Measurements from ENCODE around the gene PLPP1. TPM values are rescaled to one million over a fixed set of nuclear protein-coding genes. Genes with fewer than 3 reads are reported as not detected.

Gene PLPP1
- polyA plus RNA-seq, 1 donor from 2014 or later: 9.5 TPM

DNA sequence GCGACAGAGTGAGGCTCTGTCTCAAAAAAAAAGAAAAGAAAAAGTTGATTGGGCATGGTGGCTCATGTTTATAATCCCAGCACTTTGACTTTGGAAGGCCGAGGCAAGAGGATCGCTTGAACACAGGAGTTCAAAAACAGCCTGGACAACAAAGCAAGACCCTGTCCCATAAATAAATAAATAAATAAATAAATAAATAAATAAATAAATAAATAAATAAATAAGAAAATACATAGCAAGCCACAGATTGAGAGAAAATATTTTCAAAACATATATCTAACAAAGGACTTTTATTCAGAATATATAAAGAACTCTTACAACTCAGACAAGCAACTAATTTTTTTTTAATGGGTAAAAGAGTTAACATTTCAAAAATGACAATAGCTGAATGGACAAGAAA, 71.2 kb downstream of the PLPP1 start:
- no peaks in the 10 kb centered on the region for H3K4me1 Mint-ChIP-seq
- H3K27ac Mint-ChIP-seq: no peak overlapping the region
- H3K9me3 Mint-ChIP-seq: no peaks in the 10 kb centered on the region
- H3K4me3 Mint-ChIP-seq: peak overlapping the region in 1 of 4 donors; percentile 3
- H3K27me3 Mint-ChIP-seq: no peaks in the 10 kb centered on the region
- peaks cover 12% of the 10 kb centered on the region for H3K36me3 Mint-ChIP-seq

DNA sequence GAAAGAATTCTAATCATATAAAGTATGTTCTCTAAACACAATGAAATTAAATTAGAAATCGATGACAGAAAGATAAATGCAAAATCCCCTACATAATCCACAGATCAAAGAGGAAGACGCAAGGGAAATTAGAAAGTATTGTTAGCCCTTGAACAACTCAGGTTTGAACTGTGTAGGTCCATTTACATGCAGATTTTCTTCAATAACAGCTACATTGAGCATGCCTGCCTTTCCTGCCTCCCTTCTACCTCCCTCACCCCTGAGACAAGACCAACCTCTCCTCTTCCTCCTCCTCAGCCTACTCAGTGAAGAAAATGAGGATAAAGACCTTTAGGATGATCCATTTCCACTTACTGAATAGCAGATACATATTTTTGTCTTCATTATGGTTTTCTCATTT, 75.2 kb downstream of the PLPP1 start:
- Mint-ChIP-seq H3K36me3 (peaks cover 9% of the 10 kb centered on the region), H3K27ac (no peak overlapping the region), H3K9me3 (no peaks in the 10 kb centered on the region), H3K4me1 (no peaks in the 10 kb centered on the region), H3K27me3 (no peaks in the 10 kb centered on the region), H3K4me3 (no peak overlapping the region)

DNA sequence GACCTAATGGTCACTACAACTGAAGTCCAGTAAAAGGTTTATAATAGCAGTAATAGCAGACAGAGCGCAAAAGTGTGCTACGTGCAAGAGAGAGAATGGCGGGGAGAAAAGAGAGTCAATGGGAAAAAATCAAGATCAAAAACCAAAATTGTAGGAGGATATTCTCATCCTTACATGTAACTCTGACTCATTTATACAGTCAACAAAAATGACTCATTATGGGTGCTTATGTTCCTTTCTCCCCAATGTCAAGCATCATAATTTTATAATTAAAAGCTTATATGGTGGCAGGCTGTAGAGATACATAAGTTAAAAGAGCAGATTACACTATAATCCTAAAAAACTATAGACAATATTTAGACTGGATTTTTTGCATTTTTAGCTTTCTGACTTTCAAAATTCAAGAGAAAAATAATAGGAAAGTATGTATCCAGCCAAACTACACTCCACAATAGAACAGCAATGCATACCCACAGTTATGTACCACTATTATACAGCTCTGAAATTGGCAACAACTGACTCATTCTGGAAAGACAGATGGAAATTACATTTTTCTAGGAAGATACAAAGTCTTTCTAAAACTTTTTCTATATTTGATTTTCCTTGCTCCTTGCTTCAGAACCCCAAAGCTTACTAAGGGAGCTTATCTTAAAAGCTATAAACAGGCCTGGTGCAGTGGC, 78.4 kb downstream of the PLPP1 start:
- Mint-ChIP-seq H3K4me3 (no peak overlapping the region), H3K36me3 (peaks cover 8% of the 10 kb centered on the region), H3K9me3 (no peaks in the 10 kb centered on the region)

DNA sequence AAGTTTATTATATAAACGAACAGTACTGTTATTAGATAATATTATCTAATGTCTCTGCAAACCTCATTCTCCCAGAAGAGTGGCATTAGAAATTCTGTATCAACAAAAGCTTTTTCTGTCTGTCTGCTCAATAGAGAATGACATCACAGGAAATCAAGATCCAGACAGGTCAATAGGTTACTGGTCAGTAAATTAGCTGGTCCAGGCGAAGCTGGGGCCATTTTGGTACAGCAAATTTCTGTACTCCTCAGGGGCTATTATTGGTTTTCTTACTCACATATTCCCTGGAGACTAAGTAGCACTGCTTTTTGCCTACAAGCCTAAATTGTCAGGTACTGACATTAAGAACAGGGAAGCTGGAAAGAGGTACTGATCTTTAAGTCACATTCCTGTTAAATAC, 80.5 kb downstream of the PLPP1 start:
- Mint-ChIP-seq H3K9me3 (no peaks in the 10 kb centered on the region), H3K27me3 (no peaks in the 10 kb centered on the region), H3K27ac (no peak overlapping the region), H3K4me3 (no peak overlapping the region), H3K4me1 (peaks cover 0 to 2% (median 0%) of the 10 kb centered on the region in 3 donors), H3K36me3 (peaks cover 7% of the 10 kb centered on the region)

More for the DNA sequence above, 78.4 kb downstream of the PLPP1 start:
- Mint-ChIP-seq H3K4me1 (peaks cover 0 to 2% (median 0%) of the 10 kb centered on the region in 3 donors), H3K27me3 (no peaks in the 10 kb centered on the region), H3K27ac (no peak overlapping the region)

DNA sequence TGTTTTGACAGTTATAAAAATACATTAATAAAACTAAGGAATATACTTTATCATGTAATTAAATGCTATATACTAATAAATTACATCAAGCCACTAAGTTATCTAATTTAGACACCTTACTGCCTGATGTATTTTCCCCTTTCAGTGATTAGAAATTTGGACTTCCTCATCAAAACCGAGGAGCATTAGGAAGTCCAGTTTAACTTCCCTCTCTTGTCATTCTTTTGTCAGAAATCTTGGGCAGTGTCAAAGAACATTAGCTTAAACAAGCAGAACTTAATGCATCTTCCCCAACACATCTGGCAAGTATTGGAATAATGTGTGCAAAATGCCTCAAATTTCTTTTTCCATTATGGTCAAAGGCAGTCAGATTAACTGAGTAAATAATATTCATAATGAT, 81.6 kb downstream of the PLPP1 start:
- peaks cover 5% of the 10 kb centered on the region for H3K36me3 Mint-ChIP-seq
- H3K4me1 Mint-ChIP-seq: peaks cover 0 to 2% (median 0%) of the 10 kb centered on the region in 3 donors
- H3K4me3 Mint-ChIP-seq: no peak overlapping the region
- H3K27ac Mint-ChIP-seq: no peak overlapping the region
- no peaks in the 10 kb centered on the region for H3K9me3 Mint-ChIP-seq
- no peaks in the 10 kb centered on the region for H3K27me3 Mint-ChIP-seq

DNA sequence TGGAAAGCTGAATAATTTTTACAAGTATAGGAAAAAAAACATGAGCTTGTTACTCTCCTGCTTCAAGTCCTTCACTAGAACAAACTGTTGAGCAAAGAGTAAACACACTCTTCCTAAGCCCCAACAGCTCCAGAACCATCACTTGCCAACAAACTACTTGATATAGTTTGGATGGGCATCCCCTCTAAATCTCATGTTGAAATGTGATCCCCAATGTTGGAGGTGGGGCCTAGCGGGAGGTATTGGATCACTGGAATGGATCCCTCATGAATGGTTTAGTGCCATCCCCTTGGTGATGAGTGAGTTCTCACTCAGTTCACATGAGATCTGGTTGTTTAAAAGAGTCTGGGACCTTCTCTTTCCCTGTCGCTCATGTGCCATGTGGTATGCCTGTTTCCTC, 82.8 kb downstream of the PLPP1 start:
- Mint-ChIP-seq H3K9me3 (no peaks in the 10 kb centered on the region), H3K27me3 (no peaks in the 10 kb centered on the region), H3K36me3 (peaks cover 5% of the 10 kb centered on the region), H3K27ac (no peak overlapping the region), H3K4me3 (no peak overlapping the region), H3K4me1 (peaks cover 0 to 2% (median 0%) of the 10 kb centered on the region in 3 donors)

DNA sequence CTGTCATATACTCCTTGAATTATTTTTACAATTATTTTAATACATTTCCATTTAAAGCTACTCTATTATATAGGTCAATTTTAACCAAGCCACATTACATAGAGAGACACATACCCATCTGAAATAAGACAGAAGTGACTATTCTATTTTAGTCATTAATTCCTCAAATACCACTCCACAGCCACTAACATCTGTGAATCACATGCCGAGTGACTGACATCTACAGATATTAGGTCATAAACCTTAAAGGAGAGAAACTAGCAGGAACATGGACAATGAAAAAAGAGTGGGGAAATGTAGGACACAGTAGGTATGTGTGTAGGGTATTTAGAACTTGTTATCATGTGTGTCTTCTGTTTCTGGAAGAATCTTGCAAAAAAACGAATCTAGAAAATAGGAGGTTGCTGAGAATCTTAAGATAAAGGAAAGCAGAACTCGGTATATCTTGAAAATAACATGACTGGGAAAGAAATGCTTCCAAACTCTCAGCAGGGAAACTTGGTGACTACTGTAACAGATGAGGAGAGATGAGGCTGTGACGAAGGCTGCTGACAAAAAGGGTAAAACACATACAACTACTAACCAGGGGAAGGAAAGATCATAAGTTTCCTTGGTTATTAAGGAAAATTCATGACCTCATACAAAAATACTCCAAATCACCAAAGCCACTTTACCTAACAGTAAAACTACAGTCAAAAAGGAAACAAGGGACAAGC, 84.6 kb downstream of the PLPP1 start:
- H3K36me3 Mint-ChIP-seq: peaks cover 5% of the 10 kb centered on the region
- H3K4me1 Mint-ChIP-seq: peaks cover 0 to 2% (median 0%) of the 10 kb centered on the region in 3 donors
- H3K9me3 Mint-ChIP-seq: no peaks in the 10 kb centered on the region
- no peak overlapping the region for H3K27ac Mint-ChIP-seq
- H3K27me3 Mint-ChIP-seq: no peaks in the 10 kb centered on the region
- H3K4me3 Mint-ChIP-seq: no peak overlapping the region

DNA sequence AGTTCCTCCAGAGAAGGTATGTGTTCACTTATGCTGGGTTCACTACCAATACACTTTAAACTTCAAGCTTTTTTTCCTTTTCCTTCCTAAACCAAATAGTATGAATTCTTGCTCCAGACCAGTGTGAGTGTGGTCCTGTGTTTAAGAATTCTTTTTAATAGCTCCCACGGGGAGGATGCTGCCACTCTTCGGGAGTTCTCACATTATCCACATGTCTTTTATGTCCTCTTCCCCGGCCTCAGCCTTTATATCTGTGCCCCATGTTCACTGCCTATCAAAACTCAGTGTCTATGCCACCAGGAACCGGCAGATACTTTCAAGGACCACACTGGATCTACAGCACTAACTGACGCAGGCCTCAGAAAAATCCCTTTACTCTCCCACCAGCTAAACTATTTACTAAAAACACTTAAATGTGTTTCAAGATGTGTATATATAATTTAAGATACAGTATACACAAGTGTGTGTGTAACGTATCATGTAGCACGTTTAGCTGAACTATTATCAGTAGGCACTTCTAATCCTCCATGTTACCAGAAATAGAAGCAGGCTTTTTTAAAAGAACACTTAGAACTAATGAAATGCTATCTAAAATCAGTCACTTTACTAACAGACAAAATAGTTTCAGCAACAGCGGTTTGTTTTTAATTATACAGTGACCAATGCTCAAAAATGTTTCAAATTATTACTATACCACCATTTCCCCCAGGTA, 88.0 kb downstream of the PLPP1 start:
- Mint-ChIP-seq H3K27ac (peak overlapping the region in 1 of 3 donors; percentile 81), H3K4me3 (no peak overlapping the region)

DNA sequence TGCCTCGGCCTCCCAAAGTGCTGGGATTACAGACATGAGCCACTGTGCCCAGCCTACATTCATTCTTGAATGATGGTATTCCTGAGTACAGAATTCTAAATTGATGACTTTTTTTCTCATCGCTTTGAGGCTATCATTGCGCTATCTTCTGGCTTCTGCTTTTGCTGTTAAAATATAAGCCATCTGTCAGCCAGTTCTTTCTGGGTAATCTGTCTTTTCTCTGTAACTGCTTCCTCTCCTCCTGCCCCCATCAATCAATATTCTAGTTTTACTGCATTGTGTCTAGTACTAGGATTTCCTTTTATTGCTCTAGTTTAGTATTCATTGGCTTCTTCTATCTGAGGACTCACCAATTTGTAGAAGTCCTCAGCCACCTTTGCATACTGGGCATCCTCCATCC, 89.0 kb downstream of the PLPP1 start:
- Mint-ChIP-seq H3K9me3 (no peaks in the 10 kb centered on the region), H3K27ac (peak overlapping the region in 1 of 3 donors; percentile 81), H3K4me1 (peaks cover 0 to 2% (median 0%) of the 10 kb centered on the region in 3 donors), H3K27me3 (no peaks in the 10 kb centered on the region), H3K36me3 (peaks cover 2% of the 10 kb centered on the region), H3K4me3 (no peak overlapping the region)

More for the DNA sequence above, 88.0 kb downstream of the PLPP1 start:
- no peaks in the 10 kb centered on the region for H3K9me3 Mint-ChIP-seq
- H3K4me1 Mint-ChIP-seq: peaks cover 0 to 2% (median 0%) of the 10 kb centered on the region in 3 donors
- no peaks in the 10 kb centered on the region for H3K27me3 Mint-ChIP-seq
- peaks cover 2% of the 10 kb centered on the region for H3K36me3 Mint-ChIP-seq

DNA sequence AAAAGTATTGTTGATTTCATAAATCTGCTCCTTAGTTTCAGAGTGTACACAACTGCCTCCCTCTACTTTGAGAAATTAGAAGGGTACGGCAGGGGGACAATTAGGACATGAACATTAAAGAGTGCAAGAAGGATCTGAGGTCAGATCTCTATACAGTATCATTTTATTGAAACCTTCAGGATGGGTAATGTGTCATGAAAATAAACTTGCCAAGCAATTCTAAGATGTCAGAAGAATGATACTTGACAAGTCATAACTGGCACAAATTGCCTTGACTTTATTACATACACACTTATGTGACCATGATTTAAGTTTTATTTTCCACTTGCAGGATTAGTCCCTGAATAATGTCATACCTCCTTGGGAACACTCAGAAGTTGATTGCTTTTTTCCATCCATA, 92.8 kb downstream of the PLPP1 start:
- Mint-ChIP-seq H3K36me3 (peaks cover 5% of the 10 kb centered on the region), H3K4me1 (peaks cover 0 to 4% (median 0%) of the 10 kb centered on the region in 3 donors), H3K9me3 (no peaks in the 10 kb centered on the region), H3K27me3 (no peaks in the 10 kb centered on the region), H3K4me3 (no peak overlapping the region), H3K27ac (no peak overlapping the region)

DNA sequence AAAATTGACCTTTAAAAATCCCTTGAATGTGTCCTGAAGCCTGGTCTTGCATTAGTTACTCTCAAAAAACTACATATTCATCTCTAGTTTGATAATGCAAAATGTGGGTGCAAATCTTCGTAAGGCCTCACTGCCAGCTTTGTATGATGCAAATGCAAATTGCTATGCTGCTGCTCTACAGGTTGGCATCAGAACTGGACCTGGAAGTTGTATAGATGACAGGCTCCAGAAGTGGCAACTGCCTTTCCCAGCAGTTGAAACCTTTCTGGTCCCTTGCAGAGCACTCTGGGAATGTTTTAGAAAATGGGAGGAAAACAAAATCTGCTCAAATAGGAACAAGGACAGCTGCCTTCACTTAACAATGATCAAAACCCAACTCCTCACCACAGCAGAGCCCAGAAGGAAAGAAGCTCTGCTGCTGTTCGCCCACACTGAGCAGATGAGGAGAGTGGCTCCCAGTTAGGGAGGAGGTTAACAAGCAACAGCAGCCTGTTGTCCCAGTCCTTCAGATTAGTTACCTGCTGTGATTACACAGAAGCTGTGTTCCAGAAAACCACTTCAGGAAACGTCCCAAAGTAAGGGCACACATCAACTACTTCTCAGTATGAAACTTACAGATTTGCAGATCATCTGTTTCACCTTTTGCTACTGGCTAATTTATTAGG, 93.5 kb downstream of the PLPP1 start:
- Mint-ChIP-seq H3K27me3 (no peaks in the 10 kb centered on the region), H3K4me1 (peaks cover 0 to 4% (median 0%) of the 10 kb centered on the region in 3 donors), H3K27ac (peak overlapping the region in 1 of 3 donors; percentile 78), H3K36me3 (peaks cover 7% of the 10 kb centered on the region), H3K9me3 (no peaks in the 10 kb centered on the region), H3K4me3 (no peak overlapping the region)

DNA sequence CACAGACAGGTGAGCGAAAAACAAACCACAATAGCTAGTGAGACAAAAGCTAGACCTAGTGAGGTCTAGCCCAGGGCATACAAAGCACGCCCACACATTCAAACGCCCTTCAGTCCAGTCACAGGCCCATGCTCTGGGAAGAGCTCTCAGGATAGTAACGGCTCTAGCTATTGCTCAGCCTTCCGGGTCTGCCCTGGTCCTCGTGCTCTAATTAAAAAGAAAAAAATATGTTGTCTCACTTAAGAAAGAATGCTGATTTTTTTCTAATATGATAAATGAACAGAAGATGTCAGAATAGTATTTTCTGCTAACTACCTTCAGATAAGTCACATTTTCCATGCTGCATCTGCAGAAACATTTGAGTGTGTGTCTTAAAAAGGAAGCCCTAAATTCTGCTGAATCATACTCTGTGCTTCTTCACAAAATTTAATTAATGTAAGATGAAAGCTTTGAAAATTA, 94.5 kb downstream of the PLPP1 start:
- no peaks in the 10 kb centered on the region for H3K27me3 Mint-ChIP-seq
- H3K36me3 Mint-ChIP-seq: peaks cover 11% of the 10 kb centered on the region
- H3K4me3 Mint-ChIP-seq: no peak overlapping the region
- H3K4me1 Mint-ChIP-seq: peaks cover 0 to 4% (median 0%) of the 10 kb centered on the region in 3 donors
- H3K27ac Mint-ChIP-seq: peak overlapping the region in 1 of 3 donors; percentile 48
- peaks cover 1 to 6% (median 4%) of the 10 kb centered on the region in 3 donors for H3K9me3 Mint-ChIP-seq

DNA sequence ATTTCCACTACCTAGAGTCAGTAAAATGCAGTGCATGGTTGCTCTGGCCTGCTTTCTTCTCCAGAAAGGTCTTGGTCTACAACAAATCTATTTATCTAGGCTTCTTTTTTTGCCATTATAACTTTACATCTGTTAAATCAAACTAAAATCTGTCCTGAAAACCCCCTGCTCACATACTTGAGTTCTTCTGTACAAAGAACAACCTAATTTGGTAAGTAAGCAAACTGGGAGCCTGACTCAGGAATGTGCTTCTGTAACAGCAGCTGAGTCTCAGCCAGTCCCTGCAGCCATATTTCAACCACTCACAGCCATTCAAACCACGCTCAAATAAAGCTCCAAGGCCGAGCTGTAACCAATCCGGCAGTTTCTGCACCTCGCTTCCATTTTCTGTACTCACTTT, 95.8 kb downstream of the PLPP1 start:
- Mint-ChIP-seq H3K4me1 (peaks cover 0 to 2% (median 0%) of the 10 kb centered on the region in 3 donors), H3K4me3 (no peak overlapping the region), H3K36me3 (peaks cover 11% of the 10 kb centered on the region), H3K27me3 (no peaks in the 10 kb centered on the region), H3K27ac (peak overlapping the region in 1 of 3 donors; percentile 25), H3K9me3 (peaks cover 1 to 18% (median 4%) of the 10 kb centered on the region in 3 donors)

DNA sequence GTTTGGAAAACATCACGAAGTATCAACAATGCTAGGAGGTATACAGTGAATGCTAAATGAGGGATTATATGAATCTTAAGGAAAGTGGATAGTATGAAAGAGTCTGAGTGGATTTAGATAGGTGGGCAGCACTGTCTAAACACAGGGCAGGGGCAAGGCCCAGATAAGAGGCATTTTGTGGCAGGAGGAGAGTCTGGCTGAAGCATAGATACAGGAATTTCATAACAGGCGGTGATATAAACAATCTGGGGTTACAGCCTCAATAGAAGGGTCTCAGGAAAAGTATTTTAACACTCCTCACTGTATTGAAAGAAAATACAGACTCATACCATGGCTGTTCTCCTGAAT, 96.9 kb downstream of the PLPP1 start:
- H3K9me3 Mint-ChIP-seq: peaks cover 1 to 19% (median 4%) of the 10 kb centered on the region in 3 donors
- H3K36me3 Mint-ChIP-seq: peaks cover 11% of the 10 kb centered on the region
- peaks cover 0 to 2% (median 0%) of the 10 kb centered on the region in 3 donors for H3K4me1 Mint-ChIP-seq
- H3K27me3 Mint-ChIP-seq: no peaks in the 10 kb centered on the region
- no peak overlapping the region for H3K4me3 Mint-ChIP-seq
- H3K27ac Mint-ChIP-seq: peak overlapping the region in 1 of 3 donors; percentile 83

DNA sequence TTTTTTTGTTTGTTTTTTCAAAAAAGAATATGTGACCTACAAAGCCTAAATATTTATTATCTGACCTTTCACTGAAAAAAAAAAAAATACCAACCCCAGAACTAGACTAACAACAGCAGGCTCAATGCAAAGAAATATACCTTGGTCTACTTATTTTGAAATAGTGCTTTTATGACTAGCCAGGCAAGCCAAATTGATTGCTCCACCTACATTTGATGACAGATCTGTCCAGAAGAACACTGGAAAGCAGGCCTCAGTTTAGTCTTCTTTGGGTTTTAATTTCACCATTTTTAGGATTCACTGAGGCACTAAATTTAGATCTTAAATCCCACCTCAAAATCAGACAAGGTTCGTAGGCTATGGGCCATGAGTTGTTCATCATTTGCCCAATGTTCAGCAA, 97.3 kb downstream of the PLPP1 start:
- Mint-ChIP-seq H3K27me3 (no peaks in the 10 kb centered on the region), H3K4me3 (no peak overlapping the region), H3K36me3 (peaks cover 11% of the 10 kb centered on the region), H3K27ac (no peak overlapping the region), H3K4me1 (peaks cover 0 to 3% (median 1%) of the 10 kb centered on the region in 3 donors), H3K9me3 (peaks cover 4 to 23% (median 5%) of the 10 kb centered on the region in 3 donors)
